Stimulated activated CD4-positive, alpha-beta T cell treated with anti-CD3 and anti-CD28 coated beads, Interleukin-1b, Interleukin-23, amount 100 ng/mL, for 24 hours (primary cell): ENCODE results near the gene SV2C.
"Not testable (repeated sequence)": the region's sequence is repeated elsewhere in the genome, so short reads cannot be mapped to it uniquely, and the experiment has no call there.

Experiments used
- DNase-seq, 4 experiments: peaks; one replicate each; pipeline ENCODE4 v3.0.0-alpha.2; 2020; ENCODE audit warnings: low read depth in 4 of 4, low spot score in 1 of 4

Gene SV2C

GRCh38 chr5:76199336-76200318 lies 116.4 kb downstream of the SV2C start:
- DNase-seq, result no peak

- no peak for DNase-seq
Measured at GRCh38 chr5:76202182-76202581, 119.0 kb downstream of the SV2C start.

GRCh38 chr5:76204191-76204590 lies 121.0 kb downstream of the SV2C start:
- DNase-seq, result no peak

- no peak for DNase-seq
Measured at GRCh38 chr5:76204713-76205112, 121.5 kb downstream of the SV2C start.

GRCh38 chr5:76207120-76207519 lies 123.9 kb downstream of the SV2C start:
- DNase-seq, result no peak

- DNase-seq, result no peak
Measured at GRCh38 chr5:76209297-76209696, 126.1 kb downstream of the SV2C start.

- DNase-seq, result no peak
Measured at GRCh38 chr5:76210946-76211345, 127.8 kb downstream of the SV2C start.

- DNase-seq, result no peak
Measured at GRCh38 chr5:76213858-76214257, 130.7 kb downstream of the SV2C start.

GRCh38 chr5:76216748-76217147 lies 133.6 kb downstream of the SV2C start:
- no peak for DNase-seq

- DNase-seq, result no peak
Measured at GRCh38 chr5:76219636-76220035, 136.5 kb downstream of the SV2C start.

GRCh38 chr5:76221311-76221710 lies 138.1 kb downstream of the SV2C start:
- DNase-seq, result no peak

GRCh38 chr5:76222318-76222717 lies 139.1 kb downstream of the SV2C start:
- DNase-seq, result no peak

- DNase-seq, result no peak
Measured at GRCh38 chr5:76223696-76224095, 140.5 kb downstream of the SV2C start.

- DNase-seq, result no peak
Measured at GRCh38 chr5:76224898-76225297, 141.7 kb downstream of the SV2C start.

- DNase-seq, result no peak
Measured at GRCh38 chr5:76225336-76225735, 142.2 kb downstream of the SV2C start.

GRCh38 chr5:76229900-76230299 lies 146.7 kb downstream of the SV2C start:
- no peak for DNase-seq

- DNase-seq, result no peak
Measured at GRCh38 chr5:76230711-76231285, 147.6 kb downstream of the SV2C start.

GRCh38 chr5:76234665-76235064 lies 151.5 kb downstream of the SV2C start:
- no peak for DNase-seq

- DNase-seq, result no peak
Measured at GRCh38 chr5:76236684-76237083, 153.5 kb downstream of the SV2C start.

GRCh38 chr5:76240336-76240735 lies 157.2 kb downstream of the SV2C start:
- no peak for DNase-seq

- DNase-seq, result not testable (repeated sequence)
Measured at GRCh38 chr5:76242155-76242554, 159.0 kb downstream of the SV2C start.

GRCh38 chr5:76245590-76245989 lies 162.4 kb downstream of the SV2C start:
- no peak for DNase-seq

- DNase-seq, result no peak
Measured at GRCh38 chr5:76249621-76250020, 166.4 kb downstream of the SV2C start.
